ENCODE data around the gene SQOR.

SQOR gene

GRCh38 chr15:45645026-45645980, 10.5 kb downstream of the SQOR start:
- TF ChIP-seq CTCF (IDR thresholded peaks at IDR 0.05): no peak

GRCh38 chr15:45646220-45646619, 11.4 kb downstream of the SQOR start:
- no peak for TF ChIP-seq CTCF (IDR thresholded peaks at IDR 0.05)

GRCh38 chr15:45647828-45648227, 13.0 kb downstream of the SQOR start:
- no peak for TF ChIP-seq CTCF (IDR thresholded peaks at IDR 0.05)

- TF ChIP-seq CTCF (IDR thresholded peaks at IDR 0.05): no peak
Measured at GRCh38 chr15:45648521-45649200, 13.8 kb downstream of the SQOR start.

- no peak for TF ChIP-seq CTCF (IDR thresholded peaks at IDR 0.05)
Measured at GRCh38 chr15:45650889-45651525, 16.2 kb downstream of the SQOR start.

GRCh38 chr15:45653702-45654424, 19.0 kb downstream of the SQOR start:
- no peak for TF ChIP-seq CTCF (IDR thresholded peaks at IDR 0.05)

- TF ChIP-seq CTCF (IDR thresholded peaks at IDR 0.05): no peak
Measured at GRCh38 chr15:45654749-45655148, 19.9 kb downstream of the SQOR start.
